SK-N-SH (cell line): ENCODE data around the gene CCDC185. TPM values are rescaled to one million over a fixed set of nuclear protein-coding genes. Genes with fewer than 3 reads are reported as not detected.

ENCODE experiments used
- CTCF ChIA-PET: fragments of 300-600, 350-600 bp; formaldehyde crosslinking; extraction: SDS; loops from one replicate; lab custom pipeline; 2021; lab: Yijun Ruan, JAX
- POLR2A ChIA-PET: fragments of 350-600 bp; sonication (Branson Sonifier 250); formaldehyde crosslinking; extraction: SDS; loops from one replicate; lab custom pipeline; 2020; ENCODE audit warnings: antibody characterized with exemption, inconsistent platforms; lab: Yijun Ruan, JAX
- DNase-seq: peaks from one replicate; pipeline ENCODE4 v3.0.0; 2012
- H2AFZ ChIP-seq: fragments of 200-600 bp; sonication (generic); 2 replicates; pipeline ENCODE4 v1.8.1; 2016; ENCODE audit warnings: antibody characterized with exemption, mild to moderate bottlenecking, low read depth
- H3F3A ChIP-seq: fragments of 200-600 bp; sonication (generic); replicated peaks from 2 replicates; pipeline ENCODE3; 2016; ENCODE audit warnings: antibody characterized with exemption, mild to moderate bottlenecking; ENCODE audit not compliant: insufficient read depth
- H3K27ac ChIP-seq, 2 experiments: fragments of 200-500 bp in 1 of 2; fragments of 200-600 bp in 1 of 2; sonication (Bioruptor generic) in 1 of 2; sonication (generic), shearing (Covaris generic) in 1 of 2; 2 replicates each; pipeline versions ENCODE4 v1.5.1 to v1.6.1; 2014 to 2016; ENCODE audit warnings: low read depth in 2 of 2, inconsistent platforms in 1 of 2, low read length in 1 of 2, mild to moderate bottlenecking in 1 of 2, mixed read lengths in 1 of 2
- H3K27me3 ChIP-seq: fragments of 200-600 bp; sonication (generic), shearing (Covaris generic); 2 replicates; pipeline ENCODE4 v1.6.1; 2016; ENCODE audit warnings: mixed run types; ENCODE audit not compliant: insufficient read depth
- H3K36me3 ChIP-seq, 2 experiments: fragments of 200-500 bp in 1 of 2; fragments of 200-600 bp in 1 of 2; sonication (Bioruptor generic) in 1 of 2; sonication (generic) in 1 of 2; replicated peaks in 1 of 2; 2 replicates each; pipeline versions ENCODE3 to v1.5.1; 2014 to 2016; ENCODE audit warnings: low read length in 1 of 2, mild to moderate bottlenecking in 1 of 2; ENCODE audit not compliant: insufficient read depth in 2 of 2, control insufficient read depth in 1 of 2
- H3K4me1 ChIP-seq, 2 experiments: fragments of 200-500 bp in 1 of 2; fragments of 200-600 bp in 1 of 2; sonication (Bioruptor generic) in 1 of 2; sonication (generic), shearing (Covaris generic) in 1 of 2; 2 replicates each; pipeline versions ENCODE4 v1.5.1 to v1.6.1; 2014 to 2016; ENCODE audit warnings: low read depth in 1 of 2, low read length in 1 of 2, mixed run types in 1 of 2; ENCODE audit not compliant: insufficient read depth in 2 of 2, control insufficient read depth in 1 of 2
- H3K4me2 ChIP-seq: fragments of 200-600 bp; sonication (generic), shearing (Covaris generic); 2 replicates; pipeline ENCODE4 v1.6.1; 2017; ENCODE audit warnings: mixed run types
- H3K4me3 ChIP-seq, 2 experiments: fragments of 200-500 bp in 1 of 2; fragments of 200-600 bp in 1 of 2; sonication (Bioruptor generic) in 1 of 2; sonication (generic), shearing (Covaris generic) in 1 of 2; 2 replicates each; pipeline versions ENCODE4 v1.5.1 to v1.8.1; 2014 to 2016; ENCODE audit warnings: low read depth in 2 of 2, inconsistent platforms in 1 of 2, low read length in 1 of 2, mild to moderate bottlenecking in 1 of 2, mixed read lengths in 1 of 2, moderate library complexity in 1 of 2
- H3K79me2 ChIP-seq: fragments of 200-600 bp; sonication (generic); 2 replicates; pipeline ENCODE4 v1.8.1; 2017; ENCODE audit warnings: mild to moderate bottlenecking; ENCODE audit not compliant: insufficient read depth
- H3K9ac ChIP-seq: fragments of 200-600 bp; sonication (generic); 2 replicates; pipeline ENCODE4 v1.6.1; 2017; ENCODE audit warnings: mixed run types
- H3K9me2 ChIP-seq: fragments of 200-600 bp; sonication (generic); 2 replicates; pipeline ENCODE4 v1.6.1; 2017; ENCODE audit warnings: mixed run types
- H3K9me3 ChIP-seq: fragments of 200-600 bp; sonication (generic); 2 replicates; pipeline ENCODE4 v1.6.1; 2017; ENCODE audit warnings: mixed run types, mild to moderate bottlenecking, moderate library complexity
- H4K20me1 ChIP-seq: fragments of 200-600 bp; sonication (generic); 2 replicates; pipeline ENCODE4 v1.6.1; 2017; ENCODE audit warnings: mild to moderate bottlenecking, mixed run types; ENCODE audit not compliant: insufficient read depth
- CHD2 ChIP-seq: fragments of 150-350 bp; IDR thresholded peaks from 2 replicates; pipeline ENCODE4 v1.6.1; 2018; ENCODE audit warnings: low read length; ENCODE audit not compliant: partially characterized antibody
- ELF1 ChIP-seq: IDR thresholded peaks from 2 replicates; pipeline ENCODE4 v1.4.0; 2012
- MXI1 ChIP-seq: IDR thresholded peaks from 2 replicates; pipeline ENCODE4 v1.6.1; 2012; ENCODE audit warnings: mild to moderate bottlenecking, low read depth, low read length, improper control_type of control experiment
- TAF1 ChIP-seq: IDR thresholded peaks from 2 replicates; pipeline ENCODE4 v1.6.1; 2012; ENCODE audit warnings: low read depth, mild to moderate bottlenecking, low read length, moderate library complexity, borderline replicate concordance
- WGBS: methylation state at CpG from one replicate; pipeline ENCODE4 v1.1.6; 2017; ENCODE audit warnings: low lambda C conversion rate; 5-methylcytosine and 5-hydroxymethylcytosine counted together
- polyA plus RNA-seq, 3 experiments: library from polyadenylated mRNA; depleted of rRNA; stranded (reverse); fragments of >200 nt; gene quantifications; 2 replicates each; pipeline ENCODE4 v1.2.3, GENCODE V29; 2012
- small RNA-seq, 7 experiments: library from RNA; depleted of rRNA; stranded (forward); fragments of <200 nt; gene quantifications; one replicate each; pipeline ENCODE3, GENCODE V24; 2012
- TF ChIP-seq, protein P1 (sequence below): IDR thresholded peaks from 2 replicates; pipeline ENCODE4; 2012

The CCDC185 gene
- polyA plus RNA-seq, 1 of the 3 experiments (the other 2 are of a cell fraction), result not detected

DNA sequence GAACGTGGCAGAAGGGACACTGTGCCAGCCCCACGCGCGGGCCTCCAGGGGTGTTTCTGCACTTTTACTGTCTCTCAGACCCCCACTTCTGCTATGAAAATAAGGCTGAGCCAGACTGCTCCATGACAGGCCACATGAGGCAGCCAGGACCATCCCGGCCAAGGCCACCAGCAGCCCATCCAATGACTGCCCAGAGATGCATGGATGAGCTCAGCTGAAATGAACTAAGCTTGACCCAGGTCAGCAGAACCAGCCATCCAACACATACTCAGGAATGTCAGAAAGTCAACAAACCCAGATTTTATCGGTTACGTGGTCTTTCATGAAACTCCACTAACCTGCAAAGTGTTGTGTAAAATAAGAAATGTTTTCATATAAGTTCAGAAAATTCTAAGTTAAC is 51.2 kb downstream of the CCDC185 start:
- CTCF ChIA-PET, result no interaction called here
- no peak overlapping the region for H3K27ac ChIP-seq
- no peak overlapping the region for H3K4me2 ChIP-seq
- H2AFZ ChIP-seq, result no peak overlapping the region
- H4K20me1 ChIP-seq, result no peaks in the 10 kb centered on the region
- H3K9me2 ChIP-seq, result no peaks in the 10 kb centered on the region
- 42% methylated on average over 7 of the region's 7 CpGs for WGBS
- no peaks in the 10 kb centered on the region for H3F3A ChIP-seq
- no peaks in the 10 kb centered on the region for H3K9me3 ChIP-seq
- no peak overlapping the region for H3K9ac ChIP-seq
- no peak for TF ChIP-seq ELF1
- no peak for TF ChIP-seq TAF1
- TF ChIP-seq MXI1, result no peak
- no peak for TF ChIP-seq CHD2
- TF ChIP-seq, protein P1, sequence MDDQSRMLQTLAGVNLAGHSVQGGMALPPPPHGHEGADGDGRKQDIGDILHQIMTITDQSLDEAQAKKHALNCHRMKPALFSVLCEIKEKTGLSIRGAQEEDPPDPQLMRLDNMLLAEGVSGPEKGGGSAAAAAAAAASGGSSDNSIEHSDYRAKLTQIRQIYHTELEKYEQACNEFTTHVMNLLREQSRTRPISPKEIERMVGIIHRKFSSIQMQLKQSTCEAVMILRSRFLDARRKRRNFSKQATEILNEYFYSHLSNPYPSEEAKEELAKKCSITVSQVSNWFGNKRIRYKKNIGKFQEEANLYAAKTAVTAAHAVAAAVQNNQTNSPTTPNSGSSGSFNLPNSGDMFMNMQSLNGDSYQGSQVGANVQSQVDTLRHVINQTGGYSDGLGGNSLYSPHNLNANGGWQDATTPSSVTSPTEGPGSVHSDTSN, result no peak
- no peaks in the 10 kb centered on the region for H3K27me3 ChIP-seq
- H3K4me1 ChIP-seq, result no peaks in the 10 kb centered on the region
- DNase-seq, result no peak
- POLR2A ChIA-PET, result no interaction called here
- no peaks in the 10 kb centered on the region for H3K36me3 ChIP-seq
- no peak overlapping the region for H3K4me3 ChIP-seq
- H3K79me2 ChIP-seq, result no peaks in the 10 kb centered on the region

Small RNA genes within 50 kb of the gene (small RNA-seq; reads per million reads assigned to genes)
- 0 reads per million in 7 experiments for gene RNU4-57P

Other genes starting within 250 kb of the CCDC185 start
- 0.21 and 0.31 TPM in 2 replicates for gene SUSD4, start 29.2 kb upstream of the CCDC185 start, polyA plus RNA-seq (2012; rRNA removed)